ENCODE data around the gene FMC1. TPM values are rescaled to one million over a fixed set of nuclear protein-coding genes. Genes with fewer than 3 reads are reported as not detected.
"Not testable (repeated sequence)": the region's sequence is repeated elsewhere in the genome, so short reads cannot be mapped to it uniquely, and the experiment has no call there.

Gene FMC1
- total and polyA plus RNA-seq, 7 donors = 16.6 to 43.5 (median 27.1) TPM

DNA sequence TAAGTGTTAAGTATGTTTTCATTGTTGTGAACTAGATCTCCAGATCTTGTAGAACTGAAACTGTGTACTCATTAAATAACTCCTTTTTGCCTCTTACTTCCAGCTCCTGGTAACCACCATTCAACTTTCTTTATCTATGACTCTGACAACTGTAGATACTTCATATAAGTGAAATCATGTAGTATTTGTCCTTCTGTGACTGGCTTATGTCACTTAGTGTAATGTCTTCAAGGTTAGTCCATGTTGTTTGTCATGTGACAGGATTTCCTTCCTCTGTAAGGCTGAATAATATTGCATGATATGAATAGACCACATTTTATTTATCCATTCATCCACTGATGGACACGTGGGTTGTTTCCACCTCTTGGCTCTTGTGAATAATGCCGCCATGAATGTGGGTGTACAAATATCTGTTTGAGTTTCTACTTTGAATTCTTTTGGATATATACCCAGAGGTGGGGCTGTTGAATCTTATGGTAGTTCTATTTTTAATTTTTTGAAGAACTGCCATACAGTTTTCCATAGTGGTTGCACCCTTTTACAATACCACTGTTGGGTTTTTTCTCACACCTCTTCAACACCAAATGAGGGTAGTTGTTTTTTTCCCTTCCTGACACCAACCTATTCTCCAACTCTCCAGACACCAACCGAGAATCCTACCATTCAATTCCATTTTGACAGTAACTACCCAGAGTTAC lies 10.7 kb upstream of the FMC1 start:
- Histone ChIP-seq H3K36me3 (no peaks in the 10 kb centered on the region), H3K4me1 (no peaks in the 10 kb centered on the region), H3K27ac (no peak overlapping the region), H3K9me3 (no peaks in the 10 kb centered on the region), H3K4me3 (no peak overlapping the region), H3K27me3 (no peaks in the 10 kb centered on the region)
- intact Hi-C loops (cut with DNase I) = no loop called here
- TF ChIP-seq CTCF (IDR thresholded peaks at IDR 0.05) (no peak), POLR2AphosphoS5 (IDR thresholded peaks at IDR 0.05) (no peak), POLR2A (IDR thresholded peaks at IDR 0.05) (no peak), EP300 (IDR thresholded peaks at IDR 0.05) (no peak)
- no peak for DNase-seq
- WGBS, 2 donors = 87 to 90% methylated on average over 3 of the region's 3 CpGs

GRCh38 chr7:139332697-139333359 lies 8.3 kb upstream of the FMC1 start:
- no peaks in the 10 kb centered on the region for H3K27me3 ChIP-seq
- 20 to 69% methylated on average over 5 of the region's 5 CpGs for WGBS, 2 donors
- no peak overlapping the region for H3K27ac ChIP-seq
- H3K9me3 ChIP-seq = no peaks in the 10 kb centered on the region
- no peaks in the 10 kb centered on the region for H3K4me1 ChIP-seq
- no peak overlapping the region for H3K4me3 ChIP-seq
- TF ChIP-seq POLR2A (IDR thresholded peaks at IDR 0.05) = no peak
- TF ChIP-seq EP300 (IDR thresholded peaks at IDR 0.05) = no peak
- no peak for TF ChIP-seq CTCF (IDR thresholded peaks at IDR 0.05)
- no peak for TF ChIP-seq POLR2AphosphoS5 (IDR thresholded peaks at IDR 0.05)
- intact Hi-C loops (cut with DNase I) = no loop called here
- no peaks in the 10 kb centered on the region for H3K36me3 ChIP-seq
- DNase-seq = no peak

- H3K36me3 ChIP-seq; H3K9me3 ChIP-seq; H3K4me3 ChIP-seq; intact Hi-C loops (cut with DNase I); H3K27ac ChIP-seq; H3K27me3 ChIP-seq; H3K4me1 ChIP-seq; DNase-seq: not testable (repeated sequence)
- WGBS, 2 donors = 85 to 95% methylated on average over 13 of the region's 13 CpGs
Measured at GRCh38 chr7:139333443-139333842, 7.7 kb upstream of the FMC1 start.

DNA sequence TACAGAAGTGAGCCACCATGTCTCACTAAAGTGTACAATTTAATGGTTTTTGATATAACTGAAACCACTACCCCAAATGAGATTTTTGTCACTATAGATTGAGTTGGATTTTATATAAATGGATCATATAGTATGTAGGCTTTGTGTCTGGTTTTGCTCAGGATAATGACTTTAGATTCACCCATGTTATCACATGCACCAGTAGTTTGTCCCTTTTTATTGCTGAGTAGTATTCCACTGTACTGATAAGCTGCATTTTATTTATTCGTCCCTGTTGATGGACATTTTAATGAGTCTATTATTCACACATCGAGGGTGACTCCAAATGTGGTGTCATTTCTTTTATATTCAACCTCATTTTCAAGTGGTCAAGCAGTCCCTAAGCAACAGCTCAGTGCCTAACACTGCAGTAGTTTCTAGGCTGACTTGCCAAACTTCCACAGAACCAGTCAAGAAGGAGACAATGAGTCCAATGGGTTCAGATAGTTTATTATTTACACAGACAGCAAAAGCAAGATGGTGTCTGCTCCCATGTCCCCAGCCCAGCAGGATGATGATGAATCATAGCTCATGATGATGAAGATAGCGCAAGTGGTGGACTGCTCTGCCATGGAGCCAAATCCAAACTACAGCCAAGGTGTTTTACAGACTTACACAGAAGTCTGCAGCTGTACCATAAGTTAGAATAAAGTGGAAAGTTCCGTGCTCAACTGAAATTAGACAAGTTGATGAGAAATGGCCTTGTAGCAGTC lies 6.6 kb upstream of the FMC1 start:
- DNase-seq = no peak
- Histone ChIP-seq H3K27me3 (no peaks in the 10 kb centered on the region), H3K36me3 (no peaks in the 10 kb centered on the region), H3K9me3 (no peaks in the 10 kb centered on the region), H3K4me3 (no peak overlapping the region), H3K27ac (no peak overlapping the region), H3K4me1 (no peaks in the 10 kb centered on the region)
- WGBS, 2 donors = 94% methylated on average over 4 of the region's 4 CpGs
- intact Hi-C loops (cut with DNase I) = no loop called here
- TF ChIP-seq EP300 (IDR thresholded peaks at IDR 0.05) (no peak), POLR2AphosphoS5 (IDR thresholded peaks at IDR 0.05) (no peak), CTCF (IDR thresholded peaks at IDR 0.05) (no peak), POLR2A (IDR thresholded peaks at IDR 0.05) (no peak)

GRCh38 chr7:139339025-139339424 lies 2.1 kb upstream of the FMC1 start:
- no peak for TF ChIP-seq CTCF (IDR thresholded peaks at IDR 0.05)
- TF ChIP-seq EP300 (IDR thresholded peaks at IDR 0.05) = no peak
- TF ChIP-seq POLR2A (IDR thresholded peaks at IDR 0.05) = no peak
- no peak for TF ChIP-seq POLR2AphosphoS5 (IDR thresholded peaks at IDR 0.05)

More at GRCh38 chr7:139339025-139339424, 2.1 kb upstream of the FMC1 start:
- intact Hi-C loops (cut with DNase I) = no loop called here
- Histone ChIP-seq H3K27me3 (no peaks in the 10 kb centered on the region), H3K27ac (no peak overlapping the region), H3K4me1 (peaks cover 0 to 17% (median 10%) of the 10 kb centered on the region in 4 donors), H3K4me3 (no peak overlapping the region), H3K9me3 (no peaks in the 10 kb centered on the region), H3K36me3 (no peaks in the 10 kb centered on the region)
- 97 to 99% methylated on average over 2 of the region's 2 CpGs for WGBS, 2 donors
- DNase-seq = no peak
